Neural progenitor cell (in vitro differentiated cells): ENCODE results near the gene B4GALNT1. TPM values are rescaled to one million over a fixed set of nuclear protein-coding genes. Genes with fewer than 3 reads are reported as not detected.

ENCODE experiments used
- DNase-seq: peaks from one replicate; pipeline ENCODE4 v3.0.0-alpha.2; 2016; ENCODE audit warnings: low spot score
- H2AFZ ChIP-seq: fragments of 200-600 bp; sonication (generic); replicated peaks from 2 replicates; pipeline ENCODE4 v1.6.1; 2016; ENCODE audit warnings: antibody characterized with exemption
- H3F3A ChIP-seq: fragments of 200-600 bp; sonication (generic); 2 replicates; pipeline ENCODE4 v1.6.1; 2016; ENCODE audit warnings: antibody characterized with exemption, low read depth
- H3K27ac ChIP-seq: fragments of 200-600 bp; sonication (generic); 2 replicates; pipeline ENCODE4 v1.5.1; 2016; ENCODE audit warnings: mild to moderate bottlenecking
- H3K27me3 ChIP-seq: fragments of 200-600 bp; sonication (generic); 2 replicates; pipeline ENCODE4 v1.6.1; 2016; ENCODE audit warnings: mild to moderate bottlenecking, moderate library complexity
- H3K36me3 ChIP-seq: fragments of 200-600 bp; sonication (generic); 2 replicates; pipeline ENCODE4 v1.5.1; 2016
- H3K4me1 ChIP-seq: fragments of 200-600 bp; sonication (generic); 2 replicates; pipeline ENCODE4 v1.6.1; 2016; ENCODE audit warnings: mixed run types
- H3K4me2 ChIP-seq: fragments of 200-600 bp; sonication (generic); 2 replicates; pipeline ENCODE4 v1.6.1; 2016
- H3K4me3 ChIP-seq: fragments of 200-600 bp; sonication (generic); 2 replicates; pipeline ENCODE4 v1.5.1; 2016
- H3K79me2 ChIP-seq: fragments of 200-600 bp; sonication (generic); 2 replicates; pipeline ENCODE4 v1.6.1; 2016; ENCODE audit warnings: low read depth
- H3K9ac ChIP-seq: fragments of 200-600 bp; sonication (generic); 2 replicates; pipeline ENCODE4 v1.6.1; 2016
- H3K9me3 ChIP-seq: fragments of 200-600 bp; sonication (generic); 2 replicates; pipeline ENCODE4 v1.5.1; 2016; ENCODE audit warnings: low read depth
- H4K20me1 ChIP-seq: fragments of 200-600 bp; sonication (generic); 2 replicates; pipeline ENCODE4 v1.6.1; 2016; ENCODE audit warnings: low read depth
- H3K27ac Mint-ChIP-seq: 3 replicates; pipeline ENCODE4 v1.8.0; 2021; ENCODE audit warnings: mixed read lengths
- H3K27me3 Mint-ChIP-seq: 2 replicates; pipeline ENCODE4 v1.8.0; 2022; ENCODE audit warnings: low read depth, mild to moderate bottlenecking, inconsistent platforms, moderate library complexity, mixed read lengths; ENCODE audit not compliant: insufficient read depth
- H3K36me3 Mint-ChIP-seq: 3 replicates; pipeline ENCODE4 v1.8.0; 2021; ENCODE audit warnings: mixed read lengths
- H3K4me1 Mint-ChIP-seq: 3 replicates; pipeline ENCODE4 v1.8.0; 2021; ENCODE audit warnings: mixed read lengths
- H3K4me3 Mint-ChIP-seq: 3 replicates; pipeline ENCODE4 v1.8.0; 2021; ENCODE audit warnings: mild to moderate bottlenecking, moderate library complexity, mixed read lengths
- H3K9me3 Mint-ChIP-seq: 3 replicates; pipeline ENCODE4 v1.8.0; 2020; ENCODE audit warnings: mixed read lengths
- EZH2 ChIP-seq: fragments of 200-600 bp; sonication (generic); IDR thresholded peaks from 2 replicates; pipeline ENCODE4 v1.6.1; 2017; ENCODE audit warnings: antibody characterized with exemption, mild to moderate bottlenecking, moderate library complexity
- EZH2phosphoT487 ChIP-seq: fragments of 200-600 bp; sonication (generic); IDR thresholded peaks from 2 replicates; pipeline ENCODE4 v1.6.1; 2017; ENCODE audit warnings: antibody characterized with exemption
- total RNA-seq: library from RNA; depleted of rRNA; stranded (reverse); fragments of >200 nt; gene quantifications from 2 replicates; pipeline ENCODE4 v1.2.3, GENCODE V29; 2015; ENCODE audit warnings: low replicate concordance
- TF ChIP-seq, protein P1 (sequence below): fragments of 200-600 bp; sonication (generic); IDR thresholded peaks from 2 replicates; pipeline ENCODE4 v1.5.1; 2017; ENCODE audit warnings: antibody characterized with exemption, mild to moderate bottlenecking

The B4GALNT1 gene
- total RNA-seq, 1 donor from 2014 or later: 0.28 TPM

DNA sequence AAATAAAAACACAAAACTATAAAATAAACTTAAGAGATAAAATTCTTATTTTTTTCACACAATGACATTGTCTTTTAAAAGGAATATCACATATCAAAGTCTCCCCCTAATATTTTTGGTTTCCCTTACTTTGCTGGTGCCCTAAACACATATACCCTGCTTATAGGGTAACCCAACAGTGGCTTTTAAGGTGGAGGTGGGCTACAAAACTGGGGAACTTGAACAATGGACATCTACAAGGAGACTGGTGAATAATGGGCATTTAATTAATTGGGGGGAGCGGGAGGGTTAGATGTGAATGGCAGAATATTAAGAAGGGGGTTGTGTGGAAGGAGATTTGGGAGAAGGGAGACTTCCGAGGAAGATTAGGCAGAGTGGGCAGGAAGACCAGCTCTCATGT is 9.6 kb downstream of the B4GALNT1 start:
- H3K4me1 ChIP-seq: peaks cover 18% of the 10 kb centered on the region
- H3K9me3 ChIP-seq: no peaks in the 10 kb centered on the region
- H3K36me3 ChIP-seq: no peaks in the 10 kb centered on the region
- Mint-ChIP-seq H3K36me3 (peaks cover 15% of the 10 kb centered on the region), H3K27ac (no peak overlapping the region), H3K9me3 (peaks cover 4% of the 10 kb centered on the region), H3K4me1 (peaks cover 18% of the 10 kb centered on the region), H3K4me3 (no peak overlapping the region), H3K27me3 (peaks cover 53% of the 10 kb centered on the region)
- no peak overlapping the region for H3K9ac ChIP-seq
- peaks cover 38% of the 10 kb centered on the region for H4K20me1 ChIP-seq
- peaks cover 100% of the 10 kb centered on the region for H3K27me3 ChIP-seq
- DNase-seq: no peak
- no peak overlapping the region for H3K27ac ChIP-seq
- no peak overlapping the region for H2AFZ ChIP-seq
- TF ChIP-seq EZH2phosphoT487: no peak
- TF ChIP-seq, protein P1, sequence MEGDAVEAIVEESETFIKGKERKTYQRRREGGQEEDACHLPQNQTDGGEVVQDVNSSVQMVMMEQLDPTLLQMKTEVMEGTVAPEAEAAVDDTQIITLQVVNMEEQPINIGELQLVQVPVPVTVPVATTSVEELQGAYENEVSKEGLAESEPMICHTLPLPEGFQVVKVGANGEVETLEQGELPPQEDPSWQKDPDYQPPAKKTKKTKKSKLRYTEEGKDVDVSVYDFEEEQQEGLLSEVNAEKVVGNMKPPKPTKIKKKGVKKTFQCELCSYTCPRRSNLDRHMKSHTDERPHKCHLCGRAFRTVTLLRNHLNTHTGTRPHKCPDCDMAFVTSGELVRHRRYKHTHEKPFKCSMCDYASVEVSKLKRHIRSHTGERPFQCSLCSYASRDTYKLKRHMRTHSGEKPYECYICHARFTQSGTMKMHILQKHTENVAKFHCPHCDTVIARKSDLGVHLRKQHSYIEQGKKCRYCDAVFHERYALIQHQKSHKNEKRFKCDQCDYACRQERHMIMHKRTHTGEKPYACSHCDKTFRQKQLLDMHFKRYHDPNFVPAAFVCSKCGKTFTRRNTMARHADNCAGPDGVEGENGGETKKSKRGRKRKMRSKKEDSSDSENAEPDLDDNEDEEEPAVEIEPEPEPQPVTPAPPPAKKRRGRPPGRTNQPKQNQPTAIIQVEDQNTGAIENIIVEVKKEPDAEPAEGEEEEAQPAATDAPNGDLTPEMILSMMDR: no peak
- TF ChIP-seq EZH2: no peak
- no peak overlapping the region for H3K4me3 ChIP-seq
- H3F3A ChIP-seq: no peaks in the 10 kb centered on the region
- H3K4me2 ChIP-seq: no peak overlapping the region
- no peaks in the 10 kb centered on the region for H3K79me2 ChIP-seq

- H3K27ac Mint-ChIP-seq: no peak overlapping the region
- Histone ChIP-seq H3K4me3 (no peak overlapping the region), H3K27me3 (peaks cover 100% of the 10 kb centered on the region), H3K9ac (no peak overlapping the region), H3K27ac (no peak overlapping the region), H3K79me2 (no peaks in the 10 kb centered on the region), H3F3A (no peaks in the 10 kb centered on the region), H3K4me1 (peaks cover 18% of the 10 kb centered on the region), H4K20me1 (peaks cover 42% of the 10 kb centered on the region), H2AFZ (no peak overlapping the region), H3K36me3 (no peaks in the 10 kb centered on the region), H3K4me2 (no peak overlapping the region), H3K9me3 (no peaks in the 10 kb centered on the region)
- peaks cover 4% of the 10 kb centered on the region for H3K9me3 Mint-ChIP-seq
- peaks cover 18% of the 10 kb centered on the region for H3K4me1 Mint-ChIP-seq
- no peak for DNase-seq
- TF ChIP-seq, protein P1: no peak
- no peak for TF ChIP-seq EZH2phosphoT487
- H3K36me3 Mint-ChIP-seq: peaks cover 15% of the 10 kb centered on the region
- peak overlapping the region; percentile 83 for H3K4me3 Mint-ChIP-seq
- peaks cover 62% of the 10 kb centered on the region for H3K27me3 Mint-ChIP-seq
Observed at GRCh38 chr12:57622293-57623245, 10.4 kb downstream of the B4GALNT1 start.

- Histone ChIP-seq H3K79me2 (no peaks in the 10 kb centered on the region), H3K4me3 (peak overlapping the region; percentile 50), H3K9ac (no peak overlapping the region), H2AFZ (peak overlapping the region; percentile 65), H3K9me3 (no peaks in the 10 kb centered on the region), H3K4me1 (peaks cover 18% of the 10 kb centered on the region), H3F3A (no peaks in the 10 kb centered on the region), H4K20me1 (peaks cover 42% of the 10 kb centered on the region), H3K27ac (no peak overlapping the region), H3K27me3 (peaks cover 100% of the 10 kb centered on the region), H3K36me3 (no peaks in the 10 kb centered on the region), H3K4me2 (peak overlapping the region; percentile 99)
- peaks cover 60% of the 10 kb centered on the region for H3K27me3 Mint-ChIP-seq
- TF ChIP-seq, protein P1: peak; percentile 86
- TF ChIP-seq EZH2phosphoT487 (peak; percentile 50), EZH2 (no peak)
- H3K9me3 Mint-ChIP-seq: peaks cover under 1% of the 10 kb centered on the region
- peak; percentile 81 for DNase-seq
- no peak overlapping the region for H3K27ac Mint-ChIP-seq
- peak overlapping the region; percentile 83 for H3K4me3 Mint-ChIP-seq
- H3K36me3 Mint-ChIP-seq: peaks cover 17% of the 10 kb centered on the region
- peaks cover 18% of the 10 kb centered on the region for H3K4me1 Mint-ChIP-seq
Observed at GRCh38 chr12:57621497-57622292, 11.3 kb downstream of the B4GALNT1 start.
